ENCODE measurements around the gene EXOC6B.
"Not testable (repeated sequence)": the region's sequence is repeated elsewhere in the genome, so short reads cannot be mapped to it uniquely, and the experiment has no call there.

The EXOC6B gene

DNA sequence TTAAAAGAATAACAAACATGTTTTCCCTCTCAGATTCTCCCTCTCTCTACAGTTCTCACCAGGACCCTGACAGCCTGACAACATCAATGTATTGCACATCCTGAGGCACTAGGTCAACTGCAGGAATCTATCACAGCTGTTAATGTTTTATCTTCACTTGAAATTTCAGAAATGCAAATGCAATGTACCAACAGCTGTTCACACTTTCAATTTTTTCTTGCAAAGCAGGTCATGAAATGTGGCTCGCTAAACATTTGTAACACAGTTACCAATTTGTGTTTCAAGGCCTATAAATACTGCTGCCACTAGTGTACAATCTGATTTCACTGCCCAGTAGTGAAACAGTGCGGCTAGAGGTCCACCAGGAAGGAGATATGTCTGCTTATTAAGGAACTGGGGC is 147.8 kb downstream of the EXOC6B start:
- DNase-seq (ENCODE audit: low read depth in 2 of 2), result no peak

DNA sequence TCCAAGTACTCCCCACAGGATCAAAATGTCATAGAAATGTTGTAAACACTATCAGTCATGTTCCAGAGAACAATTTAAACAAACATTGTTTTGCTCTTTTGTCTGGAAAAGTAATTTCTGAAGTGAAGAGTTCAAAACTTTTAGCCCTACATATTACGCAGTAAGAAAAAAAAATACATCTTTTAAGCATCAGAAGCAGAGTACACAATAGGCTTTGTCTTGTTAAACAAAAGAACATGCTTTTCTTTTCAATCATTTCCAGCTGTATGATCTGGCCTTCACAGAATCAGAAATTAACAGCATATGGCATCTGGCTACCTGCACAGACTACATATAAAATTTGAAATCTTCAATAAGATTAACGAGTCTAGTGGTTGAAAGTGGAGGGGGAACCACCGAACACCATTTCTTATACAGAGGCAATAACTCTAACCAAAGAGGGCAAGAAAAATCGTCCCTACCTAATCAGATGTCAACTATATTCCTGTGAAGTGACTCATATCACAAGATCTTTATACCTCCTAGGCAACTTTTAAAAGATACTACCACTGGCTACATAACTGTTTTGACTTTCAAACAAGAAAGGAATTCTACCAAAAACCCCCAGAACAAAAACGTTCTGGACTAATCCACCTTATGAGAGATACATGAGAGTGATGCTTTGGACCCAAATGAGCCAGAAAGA is 149.3 kb downstream of the EXOC6B start:
- DNase-seq (ENCODE audit: low read depth in 2 of 2), result no peak

DNA sequence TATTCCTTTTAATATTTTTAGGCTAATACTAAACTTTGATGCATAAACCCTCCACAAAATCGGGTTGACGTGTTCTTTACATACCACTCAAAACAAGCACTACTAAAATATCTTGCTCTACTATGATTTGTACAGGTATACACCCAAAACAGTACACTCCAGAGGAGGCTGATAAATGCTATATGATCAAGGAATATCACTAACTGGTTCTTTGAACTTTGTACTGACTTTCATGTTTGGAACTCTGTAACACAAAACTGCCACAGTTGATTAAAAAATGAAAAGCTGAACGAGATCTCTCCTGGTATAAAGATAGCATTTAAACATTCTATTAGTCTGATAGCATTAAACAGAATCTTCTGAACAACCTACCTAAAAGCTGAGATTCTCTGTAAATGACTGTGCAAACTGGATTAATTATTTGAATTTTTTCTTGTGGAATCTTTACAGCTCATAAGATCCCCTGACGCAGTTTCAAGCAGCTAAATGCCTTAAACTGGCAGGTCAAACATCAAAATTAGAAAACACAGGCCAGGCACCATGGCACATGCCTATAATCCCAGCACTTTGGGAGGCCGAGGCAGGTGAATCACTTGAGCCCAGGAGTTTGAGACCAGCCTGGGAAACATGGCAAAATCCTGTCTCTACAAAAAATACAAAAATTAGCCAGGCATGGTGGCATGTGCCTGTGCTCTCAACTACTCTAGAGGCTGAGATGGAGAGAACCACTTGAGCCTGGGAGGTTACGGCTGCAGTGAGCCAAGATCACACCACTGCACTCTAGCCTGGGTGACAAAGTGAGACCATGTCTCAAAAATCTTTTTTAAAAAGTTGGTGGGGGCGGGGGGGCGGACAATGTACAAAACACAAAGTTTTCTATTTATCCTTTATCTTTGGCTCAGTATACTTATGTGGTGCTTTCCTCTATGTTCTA is 150.6 kb downstream of the EXOC6B start:
- DNase-seq (ENCODE audit: low read depth in 2 of 2), result no peak

DNA sequence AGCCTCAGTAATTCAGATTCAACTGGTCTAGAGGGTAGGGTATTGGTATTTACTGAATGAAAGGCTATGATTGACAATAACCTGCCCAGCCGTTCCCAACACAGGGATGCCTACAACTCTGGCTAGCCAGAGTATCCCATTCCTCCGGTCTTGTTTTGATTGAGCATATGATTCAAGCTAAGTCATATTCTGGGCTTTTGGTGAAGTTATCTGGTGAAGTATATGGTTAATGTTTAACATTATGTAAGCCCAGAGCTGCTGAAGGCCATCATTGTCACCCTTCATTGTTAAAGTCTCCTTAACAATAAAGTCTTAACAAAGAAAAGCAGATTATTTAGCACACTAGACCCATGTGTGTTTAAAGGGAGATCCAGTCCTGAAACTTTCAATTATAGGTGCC is 152.6 kb downstream of the EXOC6B start:
- no peak for DNase-seq (ENCODE audit: low read depth in 2 of 2)

DNA sequence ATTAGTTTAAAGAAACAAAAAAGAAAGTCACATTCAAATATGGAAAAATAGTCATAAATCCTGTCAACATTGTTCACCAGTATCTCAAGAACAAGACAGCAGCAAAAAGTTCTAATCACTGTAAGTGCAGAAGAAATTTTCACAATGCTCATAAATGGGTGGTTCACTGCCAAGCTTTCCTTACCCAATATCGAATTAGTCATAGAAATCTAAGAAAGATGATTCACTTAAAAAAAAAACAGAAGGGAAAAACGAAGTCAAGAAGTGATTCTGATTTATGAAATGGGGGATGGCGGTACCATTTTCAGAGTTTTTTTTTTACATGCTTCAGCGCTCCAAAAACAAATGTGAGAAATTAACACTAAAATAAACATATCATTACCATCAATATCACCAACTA is 156.7 kb downstream of the EXOC6B start:
- no peak for DNase-seq (ENCODE audit: low read depth in 2 of 2)

DNA sequence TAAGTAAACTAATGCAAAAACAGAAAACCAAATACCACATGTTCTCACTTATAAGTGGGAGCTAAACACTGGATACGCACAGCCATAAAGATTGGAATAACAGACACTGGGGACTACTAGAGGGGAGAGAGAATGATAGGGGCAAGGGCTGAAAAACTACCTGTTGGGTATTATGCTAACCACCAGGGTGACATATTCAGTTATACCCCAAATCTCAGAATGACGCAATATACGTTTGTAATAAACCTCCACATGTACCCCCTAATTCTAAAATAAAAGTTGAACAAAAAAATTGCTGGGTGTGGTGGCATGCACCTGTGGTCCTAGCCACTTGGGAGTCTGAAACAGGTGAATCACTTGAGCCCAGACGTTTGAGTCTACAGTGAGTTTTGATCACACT is 157.2 kb downstream of the EXOC6B start:
- DNase-seq (ENCODE audit: low read depth in 2 of 2), result no peak

DNA sequence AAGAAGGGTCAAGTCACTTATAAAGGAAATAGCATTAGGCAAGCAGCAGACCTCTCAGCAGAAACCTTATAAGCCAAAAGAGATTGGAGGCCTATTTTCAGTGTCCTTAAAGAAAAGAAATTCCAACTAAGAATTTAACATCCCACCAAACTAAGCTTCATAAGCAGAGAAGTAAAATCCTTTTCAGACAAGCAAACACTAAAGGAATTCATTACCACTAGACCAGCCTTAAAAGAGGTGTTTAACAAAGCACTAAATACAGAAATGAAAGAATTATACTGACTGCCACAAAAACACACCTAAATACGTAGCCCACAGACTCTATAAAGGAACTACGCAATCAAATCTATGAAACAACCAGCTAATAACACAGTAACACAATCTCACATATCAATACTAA is 160.4 kb downstream of the EXOC6B start:
- DNase-seq (ENCODE audit: low read depth in 2 of 2), result no peak

DNA sequence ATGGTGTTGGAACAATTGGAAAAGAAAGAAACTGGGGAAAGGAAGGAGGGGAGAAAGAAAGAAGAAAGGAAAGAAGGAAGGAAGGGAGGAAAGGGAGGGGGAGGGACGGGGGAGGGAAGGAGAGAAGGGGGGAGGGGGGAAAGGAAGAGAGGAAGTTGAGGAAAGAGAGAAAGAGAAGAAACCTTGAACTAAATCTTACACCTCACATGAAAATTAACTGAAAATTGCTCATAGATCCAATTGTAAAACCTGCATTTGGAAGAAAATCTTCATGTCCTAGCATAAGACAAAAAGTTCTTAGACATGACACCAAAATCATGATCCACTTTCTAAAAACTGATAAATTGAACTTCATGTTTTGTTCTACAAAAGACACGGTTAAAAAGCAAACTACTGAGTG is 163.8 kb downstream of the EXOC6B start:
- DNase-seq (ENCODE audit: low read depth in 2 of 2), result no peak

DNA sequence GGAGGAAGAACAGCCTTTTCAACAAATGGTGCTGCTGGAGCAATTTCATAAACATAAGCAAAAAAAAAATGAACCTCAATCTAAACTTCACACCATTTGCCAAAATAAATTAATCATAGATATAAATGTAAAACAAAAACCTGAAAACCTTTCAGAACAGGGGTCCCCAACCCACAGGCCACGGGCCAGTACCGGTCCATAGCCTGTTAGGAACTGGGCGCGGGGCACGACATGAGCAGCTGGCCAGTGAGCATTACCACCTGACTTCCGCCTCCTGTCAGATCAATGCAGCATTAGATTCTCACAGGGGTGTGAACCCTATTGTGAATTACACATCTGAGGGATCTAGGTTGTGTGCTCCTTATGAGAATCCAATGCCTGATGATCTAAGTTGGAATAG is 176.0 kb downstream of the EXOC6B start:
- no peak for DNase-seq (ENCODE audit: low read depth in 2 of 2)

DNA sequence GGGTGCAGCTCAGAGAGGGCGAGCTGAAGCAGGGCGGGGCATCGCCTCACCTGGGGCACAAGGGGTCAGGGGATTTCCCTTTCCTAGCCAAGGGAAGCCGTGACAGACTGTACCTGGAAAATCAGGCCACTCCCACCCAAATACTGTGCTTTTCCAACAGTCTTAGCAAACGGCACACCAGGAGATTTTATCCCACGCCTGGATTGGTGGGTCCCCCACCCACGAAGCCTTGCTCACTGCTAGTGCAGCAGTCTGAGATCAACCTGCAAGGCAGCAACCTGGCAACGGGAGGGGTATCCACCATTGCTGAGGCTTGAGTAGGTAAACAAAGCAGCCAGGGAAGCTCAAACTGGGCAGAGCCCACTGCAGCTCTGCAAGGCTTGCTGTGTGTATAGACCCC is 184.6 kb downstream of the EXOC6B start:
- not testable (repeated sequence) for DNase-seq (ENCODE audit: low read depth in 2 of 2)

DNA sequence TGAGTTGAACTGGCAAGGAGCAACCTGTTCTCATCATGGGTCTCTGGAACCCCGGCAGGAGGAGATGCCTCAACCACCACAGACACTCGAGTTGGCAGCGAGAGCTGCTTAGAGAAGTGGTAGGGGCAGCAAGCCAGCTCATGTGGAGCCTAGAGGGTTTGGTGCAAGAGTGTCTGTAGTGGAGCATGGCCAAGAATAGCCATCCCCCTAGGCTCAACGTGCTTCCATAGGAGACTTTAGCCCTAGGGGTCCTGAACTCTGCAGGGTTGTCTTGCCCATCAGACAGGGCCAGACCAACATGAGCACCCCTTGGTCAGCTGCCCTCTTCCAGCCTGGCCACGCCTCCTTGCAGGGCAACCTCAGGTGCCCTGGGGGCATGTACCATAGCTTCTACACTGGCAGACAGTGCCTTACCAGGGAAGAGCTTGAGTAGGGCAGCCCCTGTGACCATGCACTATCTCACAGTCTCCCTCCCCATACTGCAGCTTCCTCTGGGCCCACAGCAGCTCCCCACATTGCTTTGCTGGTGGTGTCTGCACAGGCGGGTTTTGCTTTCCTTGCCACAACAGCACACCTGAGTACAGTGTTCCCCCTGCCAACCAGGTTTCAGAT is 187.1 kb downstream of the EXOC6B start:
- no peak for DNase-seq (ENCODE audit: low read depth in 2 of 2)

DNA sequence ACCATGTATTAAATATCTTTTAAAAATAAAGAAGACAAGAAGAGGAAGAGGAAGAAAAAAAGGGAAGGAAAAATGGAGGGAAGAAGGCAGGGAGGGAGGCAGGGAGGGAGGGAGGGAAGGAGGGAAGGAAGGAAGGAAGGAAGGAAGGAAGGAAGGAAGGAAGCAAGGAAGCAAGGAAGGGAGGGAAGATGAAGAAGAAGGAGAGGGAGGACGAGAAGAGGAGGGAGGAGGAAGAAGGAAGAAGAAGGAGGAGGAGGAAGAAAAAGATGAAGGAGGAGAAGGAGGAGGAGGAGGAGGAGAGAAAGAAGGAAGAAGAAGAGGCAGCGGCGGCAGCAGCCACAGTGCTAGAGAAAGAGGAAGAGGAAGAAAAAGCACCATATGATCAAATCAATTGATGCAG is 189.6 kb downstream of the EXOC6B start:
- no peak for DNase-seq (ENCODE audit: low read depth in 2 of 2)

DNA sequence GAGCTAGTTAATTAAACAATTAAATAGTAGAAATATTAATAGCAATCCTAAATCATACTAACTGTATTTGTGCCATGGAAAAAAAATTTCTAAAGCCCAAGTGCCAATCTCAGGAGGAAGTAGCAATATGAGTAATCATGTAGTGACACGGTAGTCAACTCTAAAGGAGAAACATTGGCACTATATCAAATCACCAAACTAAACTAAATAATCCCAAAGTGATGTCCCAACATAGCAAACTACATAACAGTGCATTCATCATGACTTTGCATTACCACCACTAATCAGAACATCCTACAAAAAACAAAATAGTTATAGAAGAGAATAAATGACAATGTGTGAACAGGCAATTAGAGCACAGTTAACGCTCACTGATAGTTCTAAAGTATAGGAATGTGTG is 195.1 kb downstream of the EXOC6B start:
- DNase-seq (ENCODE audit: low read depth in 2 of 2), result no peak

DNA sequence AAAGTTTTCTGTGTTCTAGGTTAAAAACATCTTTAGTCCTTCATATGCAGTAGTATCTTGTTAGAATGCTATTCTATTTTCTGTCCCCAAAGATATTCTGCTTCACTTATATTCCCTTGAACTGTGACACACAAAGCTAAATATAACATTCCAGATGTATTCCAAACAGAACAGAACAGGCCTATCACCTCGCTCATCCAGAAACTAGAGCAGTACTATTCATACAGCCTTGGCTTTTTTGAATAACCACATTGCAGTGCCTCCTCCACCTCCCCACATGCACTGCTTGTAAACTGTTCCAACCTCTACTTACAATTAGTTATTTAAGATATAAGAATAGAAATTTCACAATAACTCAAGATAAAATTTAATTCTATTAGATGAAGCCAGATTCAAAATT is 196.8 kb downstream of the EXOC6B start:
- no peak for DNase-seq (ENCODE audit: low read depth in 2 of 2)

DNA sequence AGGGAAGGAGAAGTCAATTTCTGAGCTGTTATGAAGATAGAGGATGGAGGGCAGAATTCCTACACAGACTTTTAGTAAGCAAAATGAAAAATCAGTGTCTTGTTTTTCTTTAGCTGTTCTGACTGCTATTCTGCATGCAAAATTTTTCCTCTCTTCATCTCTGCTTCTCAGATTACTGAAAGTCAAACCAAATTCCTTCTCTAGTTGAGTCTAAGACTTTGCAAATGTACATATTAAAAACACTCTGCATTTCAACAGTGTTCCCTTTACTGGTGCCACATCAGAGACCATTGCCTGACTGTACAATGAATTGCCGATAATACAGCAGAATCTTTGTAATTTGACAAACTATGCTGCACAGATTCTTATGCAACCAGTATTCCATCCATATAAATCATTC is 198.8 kb downstream of the EXOC6B start:
- DNase-seq (ENCODE audit: low read depth in 2 of 2), result no peak

DNA sequence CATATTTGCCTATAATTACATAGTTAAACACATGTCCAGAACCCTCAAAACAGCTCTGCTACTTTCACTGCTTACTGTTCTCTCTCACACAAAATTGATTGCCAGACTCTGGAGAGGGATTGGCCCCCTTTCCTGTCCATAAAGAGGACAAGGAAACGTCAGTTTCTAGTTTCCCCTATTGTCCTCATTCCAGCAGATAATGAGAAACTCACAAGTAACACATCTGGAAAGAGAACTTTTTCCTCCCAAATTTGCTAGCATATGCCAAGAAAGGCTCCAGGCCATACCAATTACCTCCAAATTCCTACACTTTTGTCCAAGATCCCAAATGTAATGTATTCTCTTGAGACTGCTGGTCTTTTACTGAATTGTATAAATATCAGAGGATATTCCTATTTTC is 200.5 kb downstream of the EXOC6B start:
- no peak for DNase-seq (ENCODE audit: low read depth in 2 of 2)

DNA sequence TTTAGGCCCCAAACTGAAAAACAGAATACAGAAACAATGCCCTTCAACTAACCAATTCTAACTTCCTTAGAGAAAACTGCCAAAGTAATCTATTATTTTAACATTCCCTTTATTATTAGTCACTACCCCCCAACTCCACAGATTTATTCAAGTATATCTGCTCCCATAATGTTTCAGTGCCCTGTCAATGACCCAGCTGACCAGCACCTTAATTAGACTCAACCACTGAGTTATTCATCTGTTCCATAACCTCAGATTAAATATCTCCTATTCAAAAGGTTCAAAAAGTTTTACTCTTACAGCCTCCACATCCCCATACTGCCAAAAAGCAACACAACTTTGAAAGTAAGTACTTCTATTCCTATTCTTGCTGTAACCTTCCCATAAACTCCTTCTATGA is 202.4 kb downstream of the EXOC6B start:
- no peak for DNase-seq (ENCODE audit: low read depth in 2 of 2)

DNA sequence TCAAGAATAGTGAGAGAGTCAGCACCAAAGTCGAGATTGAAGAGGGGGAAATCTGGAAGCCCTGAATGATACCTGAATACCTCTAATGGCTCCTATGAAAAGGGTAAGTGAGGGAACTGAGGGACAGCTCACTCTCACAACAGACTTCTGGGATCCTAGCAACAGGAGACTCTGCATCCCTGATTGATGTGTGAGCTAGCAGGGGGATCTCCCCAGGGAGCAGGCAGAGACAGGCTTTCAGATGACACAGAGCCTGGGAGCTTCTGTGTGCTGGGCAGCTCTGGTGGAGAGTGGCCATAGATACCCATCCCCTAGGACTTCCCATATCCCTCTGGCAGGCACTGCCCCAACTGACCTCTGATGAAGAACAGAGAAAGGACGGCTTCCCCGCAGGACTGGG is 206.2 kb downstream of the EXOC6B start:
- no peak for DNase-seq (ENCODE audit: low read depth in 2 of 2)

DNA sequence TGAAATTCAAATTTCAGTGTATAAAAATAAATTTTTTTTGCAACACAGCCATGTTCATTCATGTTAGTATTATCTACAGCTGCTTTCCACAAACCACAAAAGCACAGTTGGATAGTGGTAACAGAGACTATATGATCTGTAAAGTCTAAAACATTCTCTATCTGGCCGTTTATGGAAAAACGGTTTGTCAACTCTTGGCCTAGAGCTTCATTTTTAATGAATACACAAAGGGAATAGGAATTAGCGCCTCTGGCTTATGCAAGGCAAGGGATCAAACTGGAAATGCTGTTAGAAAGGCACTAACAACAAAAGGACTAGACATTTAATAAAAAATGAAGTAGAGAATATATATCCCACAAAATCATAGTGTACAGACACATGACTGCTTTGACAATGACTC is 211.9 kb downstream of the EXOC6B start:
- no peak for DNase-seq (ENCODE audit: low read depth in 2 of 2)

DNA sequence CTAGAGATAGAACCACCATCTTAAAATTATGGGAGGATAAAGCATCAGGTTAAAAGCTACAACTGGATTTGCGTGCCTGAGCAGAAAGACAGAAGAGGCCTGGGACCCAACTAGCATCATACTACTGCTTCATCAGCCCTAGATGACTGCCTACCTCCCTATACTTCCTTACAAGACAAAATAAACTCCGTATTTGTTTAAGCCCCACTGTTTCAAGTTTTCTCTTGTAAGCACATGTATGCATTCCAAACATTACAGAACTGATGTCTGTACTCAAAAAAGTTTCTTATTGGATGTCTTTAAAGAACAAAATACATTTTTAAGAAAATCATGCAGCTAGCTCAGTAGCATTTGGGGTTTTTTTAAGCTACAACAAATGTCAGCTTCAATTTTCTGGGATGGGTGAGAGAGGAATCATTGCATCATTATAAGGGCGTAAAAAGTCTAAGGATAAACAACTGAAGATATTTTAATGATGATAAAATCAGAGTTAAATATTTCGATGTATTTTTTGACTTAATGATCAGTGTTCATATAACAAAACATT is 213.1 kb downstream of the EXOC6B start:
- no peak for DNase-seq (ENCODE audit: low read depth in 2 of 2)

DNA sequence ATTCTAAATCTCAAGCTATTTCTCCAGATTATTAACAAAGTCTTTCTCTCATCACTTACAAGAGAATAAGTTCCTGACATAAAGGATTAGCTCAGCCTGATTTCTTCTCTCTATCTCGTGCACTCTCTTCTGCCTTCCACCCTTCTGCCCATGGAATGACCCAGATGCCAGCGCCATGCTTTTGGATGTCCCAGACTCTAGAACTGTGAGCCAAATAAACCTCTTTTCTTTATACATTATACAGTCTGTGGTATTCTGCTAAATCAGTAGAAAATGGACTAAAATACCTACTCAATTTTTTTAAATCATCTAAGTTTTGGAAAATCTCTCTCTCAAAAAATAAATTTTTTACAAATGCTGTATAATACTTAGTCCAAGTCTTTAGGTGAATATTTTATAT is 218.6 kb downstream of the EXOC6B start:
- DNase-seq (ENCODE audit: low read depth in 2 of 2), result no peak

DNA sequence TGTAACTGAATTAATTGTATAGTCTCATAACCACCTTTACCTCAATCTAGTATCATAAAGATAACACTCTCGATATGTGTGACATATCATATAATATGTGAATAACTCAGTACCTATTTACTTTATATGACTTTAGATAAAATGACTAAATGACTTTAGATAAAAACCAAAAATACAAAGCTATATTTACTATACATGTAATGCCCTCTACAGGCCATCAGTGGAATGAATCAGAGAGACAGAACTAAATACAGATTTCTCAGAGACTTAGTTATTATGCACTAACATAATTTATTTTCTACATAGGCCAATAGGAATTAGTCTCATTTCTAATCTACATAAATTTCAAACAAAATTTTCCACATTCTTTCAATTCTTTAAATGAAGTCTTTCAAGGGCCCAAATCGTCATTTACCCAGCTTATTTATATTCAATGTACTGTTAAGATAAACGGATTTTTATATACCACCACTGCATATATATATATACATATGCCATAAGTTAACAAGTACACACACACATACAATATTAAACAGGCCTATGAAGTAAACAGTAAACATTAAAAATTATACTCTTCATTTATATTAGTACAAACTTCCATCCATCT is 219.9 kb downstream of the EXOC6B start:
- DNase-seq (ENCODE audit: low read depth in 2 of 2), result no peak
